ENCODE measurements around the gene KIFC3. TPM values are rescaled to one million over a fixed set of nuclear protein-coding genes. Genes with fewer than 3 reads are reported as not detected.

The KIFC3 gene
- total RNA-seq, 2 experiments from 2014 or later = not detected

DNA sequence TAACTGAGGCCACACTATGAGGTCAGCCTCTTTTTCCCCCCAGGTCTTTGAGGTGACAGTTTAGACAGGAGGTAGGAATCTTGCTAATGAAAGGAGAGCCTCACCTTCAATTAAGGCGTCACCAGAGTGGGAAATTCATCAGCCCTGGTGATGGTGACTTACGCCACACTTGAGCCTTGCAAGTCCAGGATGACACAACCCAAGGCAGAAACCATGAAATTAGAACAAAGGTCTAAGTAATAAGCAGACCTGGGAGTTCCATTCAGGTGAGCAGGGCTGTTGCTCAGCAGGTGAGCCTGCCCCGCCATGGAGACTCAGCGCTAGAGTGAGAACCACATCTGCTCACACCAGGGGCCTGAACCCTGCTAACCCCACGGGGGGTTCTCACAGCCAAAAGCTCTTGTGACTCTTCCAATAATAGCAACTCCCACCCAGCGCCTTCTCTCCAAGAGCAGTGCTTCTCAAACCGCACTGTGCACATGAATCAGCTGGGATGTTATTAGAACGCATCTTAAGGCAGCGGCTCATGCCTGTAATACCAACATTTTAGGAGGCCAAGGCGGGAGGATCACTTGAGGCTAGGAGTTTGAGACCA, 28.7 kb upstream of the KIFC3 start:
- Histone ChIP-seq H3K4me3 (ENCODE audit: low read length) (no peak overlapping the region), H3K36me3 (ENCODE audit: insufficient read depth, low read length) (no peaks in the 10 kb centered on the region), H3K27ac (ENCODE audit: low read depth in 1 of 2, low read length in 2 of 2) (no peak overlapping the region), H3K9me3 (ENCODE audit: control insufficient read depth in 1 of 2, insufficient read depth in 1 of 2, low read length in 2 of 2) (no peaks in the 10 kb centered on the region), H3K4me1 (ENCODE audit: insufficient read depth, low read length) (no peaks in the 10 kb centered on the region), H3K27me3 (ENCODE audit: control insufficient read depth in 1 of 2, insufficient read depth in 2 of 2, low read length in 2 of 2) (peaks cover 0 to 8% of the 10 kb centered on the region in 2 experiments)
- H3K4me3 Mint-ChIP-seq = no peak overlapping the region
- DNase-seq (no peak), ATAC-seq (ENCODE audit: poor library complexity) (no peak)
- H3K9me3 Mint-ChIP-seq = no peaks in the 10 kb centered on the region
- POLR2A ChIA-PET = no interaction called here
- CTCF ChIA-PET = no interaction called here
- intact Hi-C loops (cut with DNase I, micrococcal nuclease) = no loop called here
- H3K27ac Mint-ChIP-seq = no peak overlapping the region
- no peaks in the 10 kb centered on the region for H3K4me1 Mint-ChIP-seq (ENCODE audit: low read depth)
- peaks cover 4% of the 10 kb centered on the region for H3K27me3 Mint-ChIP-seq
- H3K36me3 Mint-ChIP-seq (ENCODE audit: low read depth) = no peaks in the 10 kb centered on the region
- TF ChIP-seq, protein P1, sequence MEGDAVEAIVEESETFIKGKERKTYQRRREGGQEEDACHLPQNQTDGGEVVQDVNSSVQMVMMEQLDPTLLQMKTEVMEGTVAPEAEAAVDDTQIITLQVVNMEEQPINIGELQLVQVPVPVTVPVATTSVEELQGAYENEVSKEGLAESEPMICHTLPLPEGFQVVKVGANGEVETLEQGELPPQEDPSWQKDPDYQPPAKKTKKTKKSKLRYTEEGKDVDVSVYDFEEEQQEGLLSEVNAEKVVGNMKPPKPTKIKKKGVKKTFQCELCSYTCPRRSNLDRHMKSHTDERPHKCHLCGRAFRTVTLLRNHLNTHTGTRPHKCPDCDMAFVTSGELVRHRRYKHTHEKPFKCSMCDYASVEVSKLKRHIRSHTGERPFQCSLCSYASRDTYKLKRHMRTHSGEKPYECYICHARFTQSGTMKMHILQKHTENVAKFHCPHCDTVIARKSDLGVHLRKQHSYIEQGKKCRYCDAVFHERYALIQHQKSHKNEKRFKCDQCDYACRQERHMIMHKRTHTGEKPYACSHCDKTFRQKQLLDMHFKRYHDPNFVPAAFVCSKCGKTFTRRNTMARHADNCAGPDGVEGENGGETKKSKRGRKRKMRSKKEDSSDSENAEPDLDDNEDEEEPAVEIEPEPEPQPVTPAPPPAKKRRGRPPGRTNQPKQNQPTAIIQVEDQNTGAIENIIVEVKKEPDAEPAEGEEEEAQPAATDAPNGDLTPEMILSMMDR (IDR thresholded peaks at IDR 0.05) = no peak

- POLR2A ChIA-PET = no interaction called here
- intact Hi-C loops (cut with DNase I, micrococcal nuclease) = no loop called here
Observed at GRCh38 chr16:57829969-57830360, 27.7 kb upstream of the KIFC3 start.

DNA sequence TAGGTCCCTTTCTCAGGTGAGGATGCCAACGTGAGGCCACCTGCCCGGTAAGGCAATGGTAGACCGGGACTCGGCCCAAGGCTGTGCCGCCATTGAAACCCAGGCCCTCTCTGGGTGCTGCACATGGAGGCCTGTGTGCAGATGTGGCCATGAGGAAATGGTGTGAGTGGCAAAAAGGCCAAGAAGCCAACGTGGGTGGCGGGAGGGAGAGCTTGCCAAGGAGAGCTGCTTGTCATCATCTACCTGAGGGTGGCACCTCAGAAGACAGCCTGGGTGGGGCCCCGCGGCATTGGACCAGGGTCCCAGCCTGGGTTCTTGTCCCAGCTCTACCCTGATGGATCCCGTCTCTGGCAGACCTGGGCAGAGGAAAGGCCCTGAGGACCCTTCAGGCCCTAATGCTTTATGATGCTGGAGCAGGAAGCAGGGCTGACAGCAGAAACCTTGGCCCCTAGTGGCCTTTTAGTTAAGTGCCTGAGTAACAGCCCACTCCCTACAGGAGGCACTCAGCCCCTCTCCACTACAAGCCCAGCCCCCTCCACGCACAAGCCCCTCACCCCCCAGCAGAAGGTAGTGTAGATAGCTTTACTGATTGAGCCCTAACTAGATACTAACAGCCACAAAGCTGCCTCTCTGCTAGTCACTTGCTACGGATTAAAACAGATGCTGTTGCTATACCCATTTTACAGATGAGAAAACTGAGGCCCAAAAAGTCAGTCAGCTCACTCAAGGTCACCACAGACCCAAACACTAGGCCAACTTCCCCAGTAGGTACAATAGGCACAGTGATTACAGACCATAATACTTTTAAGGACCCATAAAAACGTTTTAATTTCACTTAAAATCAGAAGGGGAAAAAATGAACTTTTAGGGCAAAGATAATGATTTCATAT, 26.2 kb upstream of the KIFC3 start:
- DNase-seq = no peak
- H3K27ac ChIP-seq (ENCODE audit: low read depth in 1 of 2, low read length in 2 of 2) = no peak overlapping the region
- no peak overlapping the region for H3K4me3 ChIP-seq (ENCODE audit: low read length)
- TF ChIP-seq, protein P1 (IDR thresholded peaks at IDR 0.05) = no peak
- H3K4me1 ChIP-seq (ENCODE audit: insufficient read depth, low read length) = no peaks in the 10 kb centered on the region
- no peak for ATAC-seq (ENCODE audit: poor library complexity)
- no peaks in the 10 kb centered on the region for H3K36me3 ChIP-seq (ENCODE audit: insufficient read depth, low read length)
- Mint-ChIP-seq H3K4me1 (ENCODE audit: low read depth) (no peaks in the 10 kb centered on the region), H3K36me3 (ENCODE audit: low read depth) (no peaks in the 10 kb centered on the region), H3K27me3 (no peaks in the 10 kb centered on the region), H3K9me3 (no peaks in the 10 kb centered on the region), H3K27ac (no peak overlapping the region), H3K4me3 (no peak overlapping the region)
- intact Hi-C loops (cut with DNase I, micrococcal nuclease) = no loop called here
- no peaks in the 10 kb centered on the region for H3K9me3 ChIP-seq (ENCODE audit: control insufficient read depth in 1 of 2, insufficient read depth in 1 of 2, low read length in 2 of 2)
- peaks cover 0 to 8% of the 10 kb centered on the region in 2 experiments for H3K27me3 ChIP-seq (ENCODE audit: control insufficient read depth in 1 of 2, insufficient read depth in 2 of 2, low read length in 2 of 2)
- ChIA-PET CTCF (no interaction called here), POLR2A (no interaction called here)

More at GRCh38 chr16:57829969-57830360, 27.7 kb upstream of the KIFC3 start:
- H3K4me1 ChIP-seq (ENCODE audit: insufficient read depth, low read length) = no peaks in the 10 kb centered on the region
- Mint-ChIP-seq H3K4me3 (no peak overlapping the region), H3K36me3 (ENCODE audit: low read depth) (no peaks in the 10 kb centered on the region), H3K9me3 (no peaks in the 10 kb centered on the region), H3K27ac (no peak overlapping the region), H3K4me1 (ENCODE audit: low read depth) (no peaks in the 10 kb centered on the region), H3K27me3 (peaks cover under 1% of the 10 kb centered on the region)
- CTCF ChIA-PET = no interaction called here
- no peaks in the 10 kb centered on the region for H3K9me3 ChIP-seq (ENCODE audit: control insufficient read depth in 1 of 2, insufficient read depth in 1 of 2, low read length in 2 of 2)
- no peak overlapping the region for H3K27ac ChIP-seq (ENCODE audit: low read depth in 1 of 2, low read length in 2 of 2)
- no peaks in the 10 kb centered on the region for H3K36me3 ChIP-seq (ENCODE audit: insufficient read depth, low read length)
- DNase-seq = no peak
- H3K27me3 ChIP-seq (ENCODE audit: control insufficient read depth in 1 of 2, insufficient read depth in 2 of 2, low read length in 2 of 2) = peaks cover 0 to 8% of the 10 kb centered on the region in 2 experiments
- no peak overlapping the region for H3K4me3 ChIP-seq (ENCODE audit: low read length)
- no peak for ATAC-seq (ENCODE audit: poor library complexity)
- TF ChIP-seq, protein P1 (IDR thresholded peaks at IDR 0.05) = no peak

Data from CD4-positive, alpha-beta T cell (primary cell).